Endothelial cell of umbilical vein (primary cell): Measurements from ENCODE around the gene TRPM7. TPM values are rescaled to one million over a fixed set of nuclear protein-coding genes. Genes with fewer than 3 reads are reported as not detected.

Source experiments
- BruUV-seq: library from RNA; stranded (reverse); fragments of 400-500 nt; replicated peaks from 2 replicates; lab custom pipeline; 2021; lab: Mats Ljungman, UMichigan
- CTCF ChIA-PET: fragments of 300-600, 350-600 bp; sonication (Branson Sonifier 250); formaldehyde crosslinking; loops from one replicate; lab custom pipeline; 2021; ENCODE audit warnings: antibody characterized with exemption, inconsistent platforms; lab: Charles Lee
- POLR2A ChIA-PET: fragments of 300-600, 350-600 bp; sonication (Branson Sonifier 250); formaldehyde crosslinking; loops from one replicate; lab custom pipeline; 2021; ENCODE audit warnings: antibody characterized with exemption, inconsistent platforms; lab: Charles Lee
- DNase-seq: peaks from one replicate; pipeline ENCODE4 v3.0.0-alpha.2; 2011; ENCODE audit warnings: low read depth, low spot score
- FAIRE-seq: peaks from 2 replicates; lab custom pipeline; 2011; peaks lifted over from hg19 to GRCh38; lab: Jason Lieb, UNC
- H2AFZ ChIP-seq: 2 replicates; pipeline ENCODE4 v1.6.0; 2012; ENCODE audit warnings: low read depth, low read length, control low read depth, inconsistent platforms
- H3K27ac ChIP-seq: 2 replicates; pipeline ENCODE4 v1.5.1; 2011; ENCODE audit warnings: low read depth, mild to moderate bottlenecking, control low read depth, low read length, moderate library complexity; ENCODE audit not compliant: insufficient read depth
- H3K27me3 ChIP-seq, 2 experiments: 2 replicates each; pipeline versions ENCODE4 v1.6.0 to v1.6.1; 2011; ENCODE audit warnings: low read length in 2 of 2, mixed read lengths in 1 of 2; ENCODE audit not compliant: control insufficient read depth in 2 of 2, insufficient read depth in 2 of 2
- H3K36me3 ChIP-seq, 2 experiments: 2 replicates in 1 of 2; 3 replicates in 1 of 2; pipeline ENCODE4 v1.5.1; 2011; ENCODE audit warnings: low read length in 2 of 2, mild to moderate bottlenecking in 1 of 2, moderate library complexity in 1 of 2; ENCODE audit not compliant: control insufficient read depth in 2 of 2, insufficient read depth in 2 of 2; ENCODE audit errors: extremely low read depth in 1 of 2
- H3K4me1 ChIP-seq: 3 replicates; pipeline ENCODE4 v1.5.1; 2011; ENCODE audit warnings: mild to moderate bottlenecking, low read length; ENCODE audit not compliant: control insufficient read depth, insufficient read depth; ENCODE audit errors: extremely low read depth
- H3K4me2 ChIP-seq: 2 replicates; pipeline ENCODE4 v1.6.1; 2011; ENCODE audit warnings: low read length, control low read depth, mixed read lengths; ENCODE audit not compliant: insufficient read depth
- H3K4me3 ChIP-seq, 3 experiments: fragments of 200-600 bp in 1 of 3; sonication (generic), shearing (Covaris generic) in 1 of 3; replicated peaks in 1 of 3; 2 replicates each; pipeline ENCODE4 v1.5.1; 2011 to 2016; ENCODE audit warnings: control low read depth in 3 of 3, low read length in 3 of 3, mild to moderate bottlenecking in 2 of 3, inconsistent platforms in 1 of 3, low read depth in 1 of 3, moderate library complexity in 1 of 3; ENCODE audit not compliant: insufficient read depth in 1 of 3
- H3K79me2 ChIP-seq: 2 replicates; pipeline ENCODE4 v1.6.0; 2012; ENCODE audit warnings: low read length, inconsistent platforms; ENCODE audit not compliant: control insufficient read depth, insufficient read depth
- H3K9ac ChIP-seq: replicated peaks from 2 replicates; pipeline ENCODE3; 2011; ENCODE audit warnings: low read length, control low read depth; ENCODE audit not compliant: insufficient read depth; ENCODE audit errors: extremely low read depth
- H3K9me1 ChIP-seq: replicated peaks from 3 replicates; pipeline ENCODE4 v1.6.0; 2011; ENCODE audit warnings: mild to moderate bottlenecking, low read length; ENCODE audit not compliant: control insufficient read depth, insufficient read depth; ENCODE audit errors: extremely low read depth
- H3K9me3 ChIP-seq: replicated peaks from 2 replicates; pipeline ENCODE4 v1.5.1; 2012; ENCODE audit warnings: low read length, inconsistent platforms; ENCODE audit not compliant: control insufficient read depth, insufficient read depth
- H4K20me1 ChIP-seq: replicated peaks from 2 replicates; pipeline ENCODE3; 2011; ENCODE audit warnings: mild to moderate bottlenecking, low read length; ENCODE audit not compliant: control insufficient read depth, insufficient read depth; ENCODE audit errors: extremely low read depth
- EZH2 ChIP-seq: IDR thresholded peaks from 2 replicates; pipeline ENCODE4 v1.6.1; 2012; ENCODE audit warnings: borderline replicate concordance, low read depth, mild to moderate bottlenecking, moderate library complexity, low read length, inconsistent platforms; ENCODE audit not compliant: severe bottlenecking
- FOS ChIP-seq: IDR thresholded peaks from 2 replicates; pipeline ENCODE4 v1.6.1; 2011; ENCODE audit warnings: mild to moderate bottlenecking, low read length, moderate library complexity, borderline replicate concordance; ENCODE audit not compliant: insufficient read depth
- GATA2 ChIP-seq: IDR thresholded peaks from 2 replicates; pipeline ENCODE4 v1.7.0; 2011; ENCODE audit warnings: low read depth, mild to moderate bottlenecking, moderate library complexity, mixed read lengths, low read length; ENCODE audit not compliant: insufficient read length, insufficient read depth
- JUN ChIP-seq: IDR thresholded peaks from 2 replicates; pipeline ENCODE4 v1.6.1; 2011; ENCODE audit warnings: borderline replicate concordance, low read depth; ENCODE audit not compliant: insufficient read length, insufficient read depth
- MYC ChIP-seq: IDR thresholded peaks from one replicate; pipeline ENCODE4 v1.6.1; 2011; ENCODE audit warnings: mild to moderate bottlenecking, low read depth, low read length
- POLR2A ChIP-seq: IDR thresholded peaks from 2 replicates; pipeline ENCODE4 v1.6.1; 2012; ENCODE audit warnings: low read depth, mild to moderate bottlenecking, control low read depth, low read length
- POLR2AphosphoS5 ChIP-seq: IDR thresholded peaks from 2 replicates; pipeline ENCODE4 v1.6.1; 2012; ENCODE audit warnings: low read depth, mild to moderate bottlenecking, control low read depth, low read length, moderate library complexity; ENCODE audit not compliant: insufficient read depth
- dilution Hi-C: fragments of 300-500 bp; cut with MboI; formaldehyde crosslinking; loops from one replicate; pipeline ENCODE4 v1.15.0; 2019; ENCODE audit warnings: low sequenced_read_pairs; ENCODE audit not compliant: extremely low pct_ligation_motif_present
- intact Hi-C: fragments of 100-400 bp; cut with micrococcal nuclease; formaldehyde crosslinking; loops from one replicate; pipeline ENCODE4 v1.10.0; 2022
- polyA plus RNA-seq, 4 experiments: library from polyadenylated mRNA; depleted of rRNA in 3 of 4; stranded (reverse) in 3 of 4; unstranded in 1 of 4; fragments of >200 nt; gene quantifications; 2 replicates each; pipeline versions ENCODE4 v1.2.1 to v1.2.3, GENCODE V29; 2011 to 2012; ENCODE audit warnings: missing spikeins in 1 of 4
- total RNA-seq: library from RNA; stranded (reverse); gene quantifications from 2 replicates; pipeline ENCODE4 v1.2.3, GENCODE V29; 2021
- TF ChIP-seq, protein P1 (sequence below): IDR thresholded peaks from 2 replicates; pipeline ENCODE4 v1.6.1; 2011; ENCODE audit not compliant: insufficient read depth, insufficient read length
- TF ChIP-seq, protein P2 (sequence below), 2 donors: IDR thresholded peaks; 1 replicate in 1 of 2; 2 replicates in 1 of 2; pipeline ENCODE4 v1.5.1; 2011; ENCODE audit warnings: low read length in 2 of 2, mild to moderate bottlenecking in 2 of 2, moderate library complexity in 2 of 2, control low read depth in 1 of 2, inconsistent platforms in 1 of 2, low read depth in 1 of 2; ENCODE audit not compliant: insufficient read depth in 1 of 2; ENCODE audit errors: extremely low read depth in 1 of 2

TRPM7 gene
- total and polyA plus RNA-seq, 2 donors (not counting 3 experiments of a cell fraction or from before 2014, with no cell fraction given), result 6.4 to 34.8 TPM

DNA sequence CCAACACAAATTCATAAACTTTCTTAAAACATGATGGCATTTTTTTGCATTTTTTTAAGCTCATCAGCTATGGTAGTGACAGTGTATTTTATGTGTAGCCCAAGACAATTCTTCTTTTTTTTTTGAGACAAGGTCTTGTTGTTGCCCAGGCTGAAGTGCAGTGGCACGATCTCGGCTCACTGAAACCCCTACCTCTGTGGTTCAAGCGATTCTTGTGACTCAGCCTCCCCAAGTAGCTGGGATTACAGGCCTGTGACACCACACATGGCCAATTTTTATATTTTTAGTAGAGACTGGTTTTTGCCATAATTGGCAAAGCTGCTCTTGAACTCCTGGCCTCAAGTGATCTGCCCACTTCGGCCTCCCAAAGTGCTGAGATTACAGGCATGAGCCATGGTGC lies 122.8 kb downstream of the TRPM7 start:
- Histone ChIP-seq H3K27me3 (no peaks in the 10 kb centered on the region), H3K9me3 (no peaks in the 10 kb centered on the region), H3K27ac (no peak overlapping the region), H3K4me1 (no peaks in the 10 kb centered on the region), H3K9ac (no peak overlapping the region), H3K9me1 (no peaks in the 10 kb centered on the region), H2AFZ (no peak overlapping the region), H3K4me2 (no peak overlapping the region), H3K36me3 (peaks cover 0 to 7% of the 10 kb centered on the region in 2 experiments), H3K4me3 (no peak overlapping the region), H3K79me2 (no peaks in the 10 kb centered on the region), H4K20me1 (no peaks in the 10 kb centered on the region)
- dilution Hi-C loops (no loop called here), intact Hi-C loops (no loop called here)
- no TSS peak for BruUV-seq
- POLR2A ChIA-PET, result no interaction called here
- CTCF ChIA-PET, result no interaction called here
- FAIRE-seq, result no peak
- no peak for DNase-seq
- TF ChIP-seq, protein P1, sequence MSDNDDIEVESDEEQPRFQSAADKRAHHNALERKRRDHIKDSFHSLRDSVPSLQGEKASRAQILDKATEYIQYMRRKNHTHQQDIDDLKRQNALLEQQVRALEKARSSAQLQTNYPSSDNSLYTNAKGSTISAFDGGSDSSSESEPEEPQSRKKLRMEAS, result no peak
- no peak for TF ChIP-seq EZH2
- TF ChIP-seq FOS, result no peak
- no peak for TF ChIP-seq MYC
- TF ChIP-seq GATA2, result no peak
- TF ChIP-seq POLR2A, result no peak
- no peak for TF ChIP-seq JUN
- TF ChIP-seq POLR2AphosphoS5, result no peak
- TF ChIP-seq, protein P2, sequence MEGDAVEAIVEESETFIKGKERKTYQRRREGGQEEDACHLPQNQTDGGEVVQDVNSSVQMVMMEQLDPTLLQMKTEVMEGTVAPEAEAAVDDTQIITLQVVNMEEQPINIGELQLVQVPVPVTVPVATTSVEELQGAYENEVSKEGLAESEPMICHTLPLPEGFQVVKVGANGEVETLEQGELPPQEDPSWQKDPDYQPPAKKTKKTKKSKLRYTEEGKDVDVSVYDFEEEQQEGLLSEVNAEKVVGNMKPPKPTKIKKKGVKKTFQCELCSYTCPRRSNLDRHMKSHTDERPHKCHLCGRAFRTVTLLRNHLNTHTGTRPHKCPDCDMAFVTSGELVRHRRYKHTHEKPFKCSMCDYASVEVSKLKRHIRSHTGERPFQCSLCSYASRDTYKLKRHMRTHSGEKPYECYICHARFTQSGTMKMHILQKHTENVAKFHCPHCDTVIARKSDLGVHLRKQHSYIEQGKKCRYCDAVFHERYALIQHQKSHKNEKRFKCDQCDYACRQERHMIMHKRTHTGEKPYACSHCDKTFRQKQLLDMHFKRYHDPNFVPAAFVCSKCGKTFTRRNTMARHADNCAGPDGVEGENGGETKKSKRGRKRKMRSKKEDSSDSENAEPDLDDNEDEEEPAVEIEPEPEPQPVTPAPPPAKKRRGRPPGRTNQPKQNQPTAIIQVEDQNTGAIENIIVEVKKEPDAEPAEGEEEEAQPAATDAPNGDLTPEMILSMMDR (IDR thresholded peaks at IDR 0.05; ENCODE audit: extremely low read depth in 1 of 2, insufficient read depth in 1 of 2, low read depth in 1 of 2, low read length in 2 of 2), result no peak
